Fibroblast of skin of right quadriceps (primary cell): ENCODE data around the gene ALG14.
"Not testable (repeated sequence)": the region's sequence is repeated elsewhere in the genome, so short reads cannot be mapped to it uniquely, and the experiment has no call there.

Experiments used
- DNase-seq: peaks from one replicate; pipeline ENCODE4 v3.0.0-alpha.2; 2013

ALG14 gene

DNA sequence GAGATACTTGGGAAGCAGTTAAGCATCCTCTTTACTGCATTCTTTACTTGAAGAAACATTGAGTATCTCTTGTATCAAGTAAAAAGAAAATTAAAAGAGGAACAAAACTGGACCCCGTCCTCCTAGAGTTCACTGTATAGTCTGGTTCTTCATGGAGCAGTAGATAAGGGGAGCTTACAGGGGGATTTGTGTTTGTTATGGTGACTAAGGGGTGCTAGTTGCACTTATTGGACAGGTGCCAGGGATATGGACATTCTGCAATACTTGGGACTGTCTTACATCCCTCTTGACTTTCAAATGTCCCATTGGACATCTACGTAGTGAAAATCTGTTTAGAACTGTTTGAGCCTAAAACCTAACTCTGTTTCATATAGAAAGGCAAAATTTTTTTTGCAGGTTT is 67.2 kb downstream of the ALG14 start:
- no peak for DNase-seq

- no peak for DNase-seq
Observed at GRCh38 chr1:95004013-95004412, 68.7 kb downstream of the ALG14 start.

- no peak for DNase-seq
Observed at GRCh38 chr1:95003433-95003738, 69.4 kb downstream of the ALG14 start.

GRCh38 chr1:95002540-95003432 is 70.0 kb downstream of the ALG14 start:
- peak; percentile 44 for DNase-seq

DNA sequence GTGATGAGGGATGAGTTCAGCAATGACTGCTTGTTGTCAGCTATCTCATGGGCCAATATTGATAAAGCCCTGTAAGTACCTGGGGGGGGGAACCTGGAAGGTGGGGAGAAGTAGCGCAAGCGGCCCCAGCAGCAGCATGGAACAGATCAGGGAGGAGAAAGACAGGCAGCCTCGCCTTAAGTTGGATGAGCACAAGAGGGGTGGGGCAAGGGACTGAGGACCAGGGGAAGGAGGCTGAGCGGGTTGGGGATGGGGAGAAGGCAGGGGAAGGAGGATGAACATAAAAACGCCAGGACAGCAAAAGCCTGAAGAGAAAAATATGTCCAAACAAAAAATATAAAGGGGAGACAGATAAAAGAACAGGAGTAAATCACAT is 70.6 kb downstream of the ALG14 start:
- DNase-seq: no peak

DNA sequence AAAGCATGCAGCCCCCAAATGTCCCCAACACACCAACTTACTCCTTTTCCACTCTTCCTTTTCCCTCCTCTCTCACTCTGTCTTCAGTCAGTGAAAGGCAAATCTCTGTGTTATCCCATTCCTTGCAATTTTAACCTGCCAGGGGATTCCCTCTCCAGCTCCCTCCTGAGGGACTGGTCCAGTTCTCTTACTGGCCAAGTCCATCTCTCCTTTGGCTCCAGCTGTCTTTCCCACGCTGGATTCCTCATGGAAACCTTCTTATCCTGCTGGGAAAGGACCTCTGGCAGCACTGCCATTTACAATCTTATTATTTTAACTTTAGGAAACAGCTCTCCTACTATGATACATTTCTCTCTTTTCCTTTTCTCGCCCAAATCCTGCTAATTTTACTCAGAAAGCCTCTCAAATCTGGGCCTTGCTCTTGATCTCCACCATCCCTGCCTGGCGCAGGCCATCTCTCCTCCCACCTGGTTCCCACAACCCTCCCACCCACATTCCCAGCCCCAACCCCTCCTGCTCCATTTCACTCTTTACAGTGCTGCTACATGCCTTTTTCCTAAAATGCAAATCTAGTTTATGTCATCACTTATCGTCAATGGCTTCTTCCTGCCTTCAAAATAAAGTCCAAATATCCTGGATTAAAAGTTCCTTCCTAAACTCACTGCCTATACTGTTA is 73.2 kb downstream of the ALG14 start:
- DNase-seq: no peak

DNA sequence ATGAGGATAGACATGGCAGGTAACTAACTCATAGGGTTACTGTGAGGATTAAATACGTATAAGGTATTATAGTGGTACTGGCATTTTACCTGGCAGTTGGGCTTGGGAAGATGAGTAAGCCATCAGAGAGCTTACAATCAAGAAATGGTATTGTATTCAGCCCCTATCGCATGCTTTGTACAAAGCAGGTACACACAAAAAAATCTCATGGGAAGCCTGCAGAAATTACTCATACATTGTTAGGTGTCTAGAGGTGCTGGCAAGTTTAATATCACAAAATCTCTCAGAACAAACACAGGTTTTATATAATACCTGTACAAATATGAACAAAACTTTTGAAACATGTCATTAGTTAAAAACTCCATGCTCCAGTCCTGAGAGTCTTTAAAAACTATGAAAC is 74.0 kb downstream of the ALG14 start:
- no peak for DNase-seq

- no peak for DNase-seq
Observed at GRCh38 chr1:94998114-94998513, 74.6 kb downstream of the ALG14 start.

DNA sequence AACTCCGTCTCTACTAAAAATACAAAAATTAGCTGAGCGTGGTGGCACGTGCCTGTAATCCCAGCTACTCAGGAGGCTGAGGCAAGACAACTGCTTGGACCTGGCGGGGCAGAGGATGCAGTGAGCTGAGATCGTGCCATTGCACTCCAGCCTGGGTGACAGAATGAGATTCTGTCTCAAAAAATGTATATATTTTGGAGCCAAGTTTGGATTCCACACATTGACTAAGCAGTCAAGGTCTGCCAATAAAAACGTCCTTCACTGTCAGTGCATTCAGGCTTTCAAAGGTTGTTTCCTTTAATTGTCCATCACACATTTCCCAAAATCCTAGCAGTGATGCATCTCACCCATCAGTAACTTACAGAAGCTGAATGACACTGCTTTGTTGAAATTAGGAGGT is 77.2 kb downstream of the ALG14 start:
- DNase-seq: not testable (repeated sequence)

DNA sequence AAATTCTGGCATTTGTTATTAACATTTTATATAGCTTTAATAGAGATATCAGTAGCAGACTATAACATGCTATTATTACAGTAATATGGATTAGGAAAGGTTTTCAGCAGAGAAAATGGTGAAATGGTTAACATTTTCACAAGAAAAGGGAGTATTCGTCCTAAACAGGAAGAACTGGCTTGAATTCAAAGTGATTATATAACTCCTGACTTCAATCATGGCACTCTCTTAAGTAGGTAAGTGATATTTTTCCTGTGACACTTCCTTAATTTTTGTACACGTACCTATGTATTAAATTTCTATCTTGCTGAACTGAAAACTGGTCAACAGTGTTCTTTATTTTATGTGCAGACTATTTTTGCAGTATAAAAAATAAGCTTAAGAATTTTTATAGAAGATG is 77.9 kb downstream of the ALG14 start:
- no peak for DNase-seq

GRCh38 chr1:94993931-94994645 is 78.7 kb downstream of the ALG14 start:
- no peak for DNase-seq

DNA sequence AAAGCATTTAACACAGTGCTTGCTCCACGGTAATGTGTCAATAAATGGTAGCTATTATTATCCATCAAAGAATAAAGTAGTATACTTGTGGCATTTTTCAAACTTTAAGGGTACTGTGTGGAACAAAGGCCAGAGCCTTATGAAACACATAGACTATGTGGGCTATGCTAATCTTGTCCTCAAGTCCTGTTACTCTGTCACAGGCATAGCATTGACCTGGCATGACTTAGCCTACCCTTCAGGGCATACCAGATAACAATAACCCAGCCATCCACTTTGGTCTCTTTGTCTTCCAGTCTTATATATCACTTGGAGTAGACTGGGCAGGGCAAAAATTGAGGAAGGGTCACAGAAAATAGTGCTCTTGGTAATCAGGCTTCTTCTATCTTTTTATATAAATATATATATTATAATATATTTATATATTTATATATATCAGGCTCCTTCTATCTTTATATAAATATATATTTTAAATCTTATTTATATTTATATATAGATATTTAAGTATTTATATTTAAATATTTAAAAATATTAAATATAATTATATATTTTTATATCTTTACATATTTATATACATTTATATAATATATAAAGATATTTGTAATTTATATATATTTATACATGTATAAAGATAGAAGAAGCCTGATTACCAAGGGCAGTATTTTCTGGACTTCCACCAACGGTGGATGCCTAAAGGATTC is 79.7 kb downstream of the ALG14 start:
- DNase-seq: no peak

DNA sequence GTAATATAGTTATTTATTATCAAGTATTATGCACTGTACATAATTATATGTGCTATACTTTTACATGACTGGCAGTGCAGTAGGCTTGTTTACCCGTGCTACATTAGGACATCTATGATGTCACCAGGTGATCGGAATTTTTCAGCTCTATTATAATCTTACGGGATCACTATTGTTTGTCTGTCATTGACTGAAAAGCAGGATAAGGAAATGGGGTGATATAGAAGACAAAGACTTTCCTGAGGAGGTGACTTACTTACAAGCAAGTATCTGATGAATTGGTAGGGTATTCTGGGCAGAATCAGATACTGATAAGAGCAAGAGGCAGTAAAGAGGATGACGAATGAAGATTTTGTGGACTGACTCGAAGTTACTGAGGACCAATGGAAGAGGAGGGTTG is 80.6 kb downstream of the ALG14 start:
- no peak for DNase-seq

DNA sequence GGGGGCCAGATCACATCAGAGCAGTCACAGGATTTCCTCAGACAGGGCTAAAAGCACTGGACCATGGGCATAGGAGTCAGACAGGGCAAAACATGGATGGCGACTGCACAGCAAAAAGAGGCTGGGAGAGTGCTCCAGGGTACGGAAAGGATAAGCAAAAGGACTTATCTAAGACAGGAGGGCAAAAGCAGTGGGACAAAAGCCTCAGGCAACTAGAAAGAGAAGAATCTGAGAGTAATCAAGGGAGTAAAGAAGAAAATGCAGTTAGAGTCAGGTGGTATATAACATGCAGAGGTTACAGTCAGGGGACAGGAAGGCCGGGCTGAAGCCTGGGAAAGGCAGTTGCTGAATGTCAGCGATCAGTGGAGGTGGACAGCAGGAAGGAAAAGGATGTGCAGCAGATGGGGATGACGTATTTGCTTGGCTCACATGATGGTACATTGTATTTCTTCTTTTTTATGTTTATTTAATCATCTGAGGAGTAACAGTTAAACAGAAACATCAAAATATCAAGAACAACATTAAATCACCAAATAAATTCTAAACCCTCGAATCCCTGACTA is 82.8 kb downstream of the ALG14 start:
- DNase-seq: no peak

GRCh38 chr1:94989398-94989797 is 83.4 kb downstream of the ALG14 start:
- no peak for DNase-seq

GRCh38 chr1:94988356-94988755 is 84.4 kb downstream of the ALG14 start:
- no peak for DNase-seq

DNA sequence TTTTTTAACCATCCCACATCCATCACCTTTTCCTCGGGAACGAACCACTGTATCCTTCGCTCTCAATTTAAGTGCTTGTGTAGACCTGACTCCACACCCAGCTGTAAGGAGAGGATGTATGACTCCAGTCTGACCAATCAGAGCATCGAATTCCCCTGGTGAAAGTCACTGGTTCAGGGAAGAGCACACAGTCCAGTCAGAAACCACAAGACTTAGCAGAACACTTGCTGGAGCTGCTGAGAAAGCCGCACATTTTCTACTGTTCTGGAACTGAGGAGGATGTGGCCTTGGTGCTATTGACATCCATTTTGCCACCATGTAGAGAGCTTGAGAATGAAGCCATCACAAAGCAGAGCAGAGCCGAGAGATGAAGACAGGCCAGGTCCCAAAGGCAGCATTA is 86.0 kb downstream of the ALG14 start:
- peak; percentile 70 for DNase-seq

DNA sequence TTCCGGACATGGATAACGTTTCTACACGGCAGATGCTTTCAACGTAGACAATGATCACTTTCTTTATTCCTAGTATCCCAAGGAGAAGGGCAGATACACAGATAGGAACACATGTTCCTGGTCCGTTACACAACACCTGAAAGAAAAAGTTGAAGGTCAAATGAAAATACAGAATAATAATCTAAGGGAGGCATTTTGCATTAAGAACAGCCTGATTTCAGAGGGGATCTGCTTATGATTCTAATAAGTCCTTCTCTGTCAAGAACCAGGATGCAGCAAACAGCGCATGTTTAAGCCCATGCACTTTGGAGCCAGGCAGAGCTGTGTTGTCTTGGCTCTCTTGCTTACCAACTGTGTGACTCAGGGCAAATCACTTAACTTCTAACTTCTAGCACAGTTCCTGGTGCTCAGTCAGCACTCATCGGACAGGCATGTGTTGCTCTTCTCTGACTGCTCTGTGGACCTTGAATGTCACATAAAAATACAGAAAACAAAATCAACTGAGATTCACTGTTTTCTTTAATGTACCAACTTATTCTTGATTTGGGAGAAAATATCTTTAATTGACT is 89.5 kb downstream of the ALG14 start:
- peak; percentile 83 for DNase-seq

GRCh38 chr1:94982398-94982797 is 90.4 kb downstream of the ALG14 start:
- no peak for DNase-seq

- no peak for DNase-seq
Observed at GRCh38 chr1:94981575-94981973, 91.2 kb downstream of the ALG14 start.

- DNase-seq: peak; percentile 75
Observed at GRCh38 chr1:94980582-94981574, 91.9 kb downstream of the ALG14 start.
